ENCODE data around the gene RAP1GAP. TPM values are rescaled to one million over a fixed set of nuclear protein-coding genes. Genes with fewer than 3 reads are reported as not detected.

The RAP1GAP gene
- total RNA-seq, 2 donors from 2014 or later = 8.0 to 8.2 TPM

DNA sequence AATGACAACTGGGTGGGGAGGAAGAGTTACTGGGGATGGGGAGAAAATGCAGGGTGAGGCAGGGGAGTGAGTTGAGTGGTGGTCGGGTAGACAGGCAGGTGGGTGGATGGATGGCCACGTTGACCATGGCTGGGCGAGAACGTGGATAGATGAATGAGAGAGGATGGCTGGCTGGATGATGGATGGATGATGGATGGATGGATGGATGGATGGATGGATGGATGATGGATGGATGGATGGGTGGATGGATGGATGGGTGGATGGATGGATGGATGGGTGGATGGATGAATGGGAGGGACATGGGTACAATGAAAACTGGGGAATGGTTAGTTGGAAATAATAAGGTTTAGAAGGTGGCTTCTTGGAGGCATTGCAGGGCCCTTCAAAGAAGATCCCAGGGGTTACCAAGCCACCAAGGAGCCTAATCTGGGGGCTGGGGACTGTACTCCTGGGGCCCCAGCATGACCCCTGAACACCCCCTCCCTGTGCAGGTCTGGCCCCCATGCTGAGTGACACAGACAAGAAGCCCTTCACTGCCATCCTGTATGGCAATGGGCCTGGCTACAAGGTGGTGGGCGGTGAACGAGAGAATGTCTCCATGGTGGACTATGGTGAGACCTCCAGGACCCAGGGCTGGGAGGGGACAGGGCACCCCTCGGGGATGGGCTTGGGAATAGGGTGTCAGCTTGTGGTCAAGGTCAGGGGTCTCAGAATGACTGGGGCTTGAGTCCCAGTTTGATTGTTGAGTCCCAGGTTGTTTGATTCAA lies 92.9 kb downstream of the RAP1GAP start:
- no peak overlapping the region for H3K4me3 ChIP-seq (ENCODE audit: low read length)
- Mint-ChIP-seq H3K4me3 (no peak overlapping the region), H3K27me3 (ENCODE audit: insufficient read depth) (no peaks in the 10 kb centered on the region), H3K36me3 (ENCODE audit: low read depth) (peaks cover 11% of the 10 kb centered on the region), H3K4me1 (peaks cover 10% of the 10 kb centered on the region), H3K9me3 (no peaks in the 10 kb centered on the region), H3K27ac (no peak overlapping the region)
- TF ChIP-seq, protein P1, sequence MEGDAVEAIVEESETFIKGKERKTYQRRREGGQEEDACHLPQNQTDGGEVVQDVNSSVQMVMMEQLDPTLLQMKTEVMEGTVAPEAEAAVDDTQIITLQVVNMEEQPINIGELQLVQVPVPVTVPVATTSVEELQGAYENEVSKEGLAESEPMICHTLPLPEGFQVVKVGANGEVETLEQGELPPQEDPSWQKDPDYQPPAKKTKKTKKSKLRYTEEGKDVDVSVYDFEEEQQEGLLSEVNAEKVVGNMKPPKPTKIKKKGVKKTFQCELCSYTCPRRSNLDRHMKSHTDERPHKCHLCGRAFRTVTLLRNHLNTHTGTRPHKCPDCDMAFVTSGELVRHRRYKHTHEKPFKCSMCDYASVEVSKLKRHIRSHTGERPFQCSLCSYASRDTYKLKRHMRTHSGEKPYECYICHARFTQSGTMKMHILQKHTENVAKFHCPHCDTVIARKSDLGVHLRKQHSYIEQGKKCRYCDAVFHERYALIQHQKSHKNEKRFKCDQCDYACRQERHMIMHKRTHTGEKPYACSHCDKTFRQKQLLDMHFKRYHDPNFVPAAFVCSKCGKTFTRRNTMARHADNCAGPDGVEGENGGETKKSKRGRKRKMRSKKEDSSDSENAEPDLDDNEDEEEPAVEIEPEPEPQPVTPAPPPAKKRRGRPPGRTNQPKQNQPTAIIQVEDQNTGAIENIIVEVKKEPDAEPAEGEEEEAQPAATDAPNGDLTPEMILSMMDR (conservative IDR thresholded peaks at IDR 0.05) = no peak
- H3K36me3 ChIP-seq (ENCODE audit: control insufficient read depth, insufficient read depth, low read length) = no peaks in the 10 kb centered on the region
- no peak overlapping the region for H3K27ac ChIP-seq (ENCODE audit: low read depth, low read length)
- no peak overlapping the region for H3K9ac ChIP-seq (ENCODE audit: extremely low read depth, low read length, poor library complexity, severe bottlenecking)
- WGBS, 2 experiments (ENCODE audit: insufficient coverage in 1 of 2, insufficient read length in 1 of 2) = 93 to 97% methylated on average over 3 to 7 of the region's 7 CpGs
- H3K27me3 ChIP-seq (ENCODE audit: control insufficient read depth, insufficient read depth, low read length, poor library complexity, severe bottlenecking) = no peaks in the 10 kb centered on the region
- H3K4me1 ChIP-seq (ENCODE audit: control insufficient read depth, insufficient read depth, low read length) = peaks cover 3% of the 10 kb centered on the region
- H3K9me3 ChIP-seq (ENCODE audit: control insufficient read depth, low read length) = no peaks in the 10 kb centered on the region
- DNase-seq = no peak

DNA sequence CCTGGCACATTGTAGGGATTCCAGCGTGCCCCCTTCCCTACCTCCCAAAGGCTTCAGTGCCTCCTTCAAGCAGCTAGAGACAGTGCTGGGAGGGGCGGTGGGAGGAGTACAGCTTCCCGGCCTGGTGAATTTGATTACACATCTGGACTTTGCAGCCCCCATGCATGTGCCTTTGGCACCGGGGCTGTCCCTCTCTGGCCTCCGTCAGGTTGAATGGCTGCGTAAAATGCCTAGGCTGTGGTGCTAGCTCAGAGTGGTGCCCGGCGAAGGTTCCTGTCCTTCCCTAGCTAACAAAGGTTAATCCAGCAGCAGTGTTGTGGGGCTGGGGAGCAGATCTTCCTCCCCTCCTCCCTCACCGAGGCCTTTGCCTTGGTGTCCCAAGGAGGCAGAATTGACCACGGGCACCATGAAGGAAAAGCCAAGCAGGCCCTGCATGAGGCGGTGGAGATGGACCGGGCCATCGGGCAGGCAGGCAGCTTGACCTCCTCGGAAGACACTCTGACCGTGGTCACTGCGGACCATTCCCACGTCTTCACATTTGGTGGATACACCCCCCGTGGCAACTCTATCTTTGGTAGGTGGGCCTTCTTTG lies 93.7 kb downstream of the RAP1GAP start:
- H3K36me3 Mint-ChIP-seq (ENCODE audit: low read depth) = peaks cover 14% of the 10 kb centered on the region
- H3K27me3 Mint-ChIP-seq (ENCODE audit: insufficient read depth) = no peaks in the 10 kb centered on the region
- H3K9me3 Mint-ChIP-seq = no peaks in the 10 kb centered on the region
- TF ChIP-seq, protein P1 (conservative IDR thresholded peaks at IDR 0.05) = no peak
- H3K9ac ChIP-seq (ENCODE audit: extremely low read depth, low read length, poor library complexity, severe bottlenecking) = no peak overlapping the region
- no peak overlapping the region for H3K27ac ChIP-seq (ENCODE audit: low read depth, low read length)
- peaks cover 10% of the 10 kb centered on the region for H3K4me1 Mint-ChIP-seq
- peaks cover 3% of the 10 kb centered on the region for H3K4me1 ChIP-seq (ENCODE audit: control insufficient read depth, insufficient read depth, low read length)
- H3K36me3 ChIP-seq (ENCODE audit: control insufficient read depth, insufficient read depth, low read length) = no peaks in the 10 kb centered on the region
- DNase-seq = no peak
- no peak overlapping the region for H3K4me3 Mint-ChIP-seq
- no peak overlapping the region for H3K4me3 ChIP-seq (ENCODE audit: low read length)
- 95 to 100% methylated on average over 8 to 18 of the region's 18 CpGs for WGBS, 2 experiments (ENCODE audit: insufficient coverage in 1 of 2, insufficient read length in 1 of 2)
- H3K27me3 ChIP-seq (ENCODE audit: control insufficient read depth, insufficient read depth, low read length, poor library complexity, severe bottlenecking) = no peaks in the 10 kb centered on the region
- no peak overlapping the region for H3K27ac Mint-ChIP-seq
- no peaks in the 10 kb centered on the region for H3K9me3 ChIP-seq (ENCODE audit: control insufficient read depth, low read length)

DNA sequence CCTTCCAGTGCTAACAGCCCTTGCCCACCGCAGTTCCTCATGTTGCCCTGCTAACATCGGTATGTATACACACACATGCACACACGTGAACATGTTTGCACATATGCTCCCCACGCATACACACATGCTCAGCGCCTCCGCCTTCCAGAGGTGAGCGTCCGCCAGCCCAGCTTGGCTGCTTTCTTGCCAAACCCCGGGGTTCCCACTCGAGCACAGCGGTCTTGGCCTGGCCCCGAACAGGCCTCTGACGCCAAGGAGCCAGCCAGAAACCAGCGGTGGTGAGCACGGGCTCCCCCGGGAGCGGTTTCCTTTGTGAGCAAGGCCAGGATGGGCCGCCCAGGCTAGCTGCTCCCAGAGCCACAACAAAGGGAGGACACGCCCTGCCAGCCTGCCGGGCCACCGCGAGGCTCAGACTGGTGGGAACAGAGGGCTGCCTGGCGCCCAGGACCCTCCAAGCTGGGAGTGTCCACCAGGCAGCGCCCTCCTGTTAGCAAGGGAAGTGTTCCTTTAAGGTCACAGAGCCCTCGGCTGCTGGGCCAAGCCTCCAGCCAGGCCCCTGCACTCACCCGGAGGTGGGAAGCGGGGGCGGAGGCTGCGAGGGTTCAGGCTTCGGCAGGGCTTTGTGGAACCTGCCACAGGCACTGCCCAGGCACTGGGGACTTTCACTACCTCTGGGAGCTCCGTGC lies 94.5 kb downstream of the RAP1GAP start:
- Mint-ChIP-seq H3K36me3 (ENCODE audit: low read depth) (peaks cover 14% of the 10 kb centered on the region), H3K27ac (peak overlapping the region; percentile 91), H3K4me1 (peaks cover 10% of the 10 kb centered on the region), H3K9me3 (no peaks in the 10 kb centered on the region), H3K27me3 (ENCODE audit: insufficient read depth) (no peaks in the 10 kb centered on the region), H3K4me3 (no peak overlapping the region)
- Histone ChIP-seq H3K9ac (ENCODE audit: extremely low read depth, low read length, poor library complexity, severe bottlenecking) (no peak overlapping the region), H3K27me3 (ENCODE audit: control insufficient read depth, insufficient read depth, low read length, poor library complexity, severe bottlenecking) (no peaks in the 10 kb centered on the region), H3K27ac (ENCODE audit: low read depth, low read length) (peak overlapping the region; percentile 70), H3K36me3 (ENCODE audit: control insufficient read depth, insufficient read depth, low read length) (no peaks in the 10 kb centered on the region), H3K4me3 (ENCODE audit: low read length) (no peak overlapping the region), H3K9me3 (ENCODE audit: control insufficient read depth, low read length) (no peaks in the 10 kb centered on the region), H3K4me1 (ENCODE audit: control insufficient read depth, insufficient read depth, low read length) (peaks cover 3% of the 10 kb centered on the region)
- 63 to 69% methylated on average over 12 to 31 of the region's 31 CpGs for WGBS, 2 experiments (ENCODE audit: insufficient coverage in 1 of 2, insufficient read length in 1 of 2)
- TF ChIP-seq, protein P1 (conservative IDR thresholded peaks at IDR 0.05) = no peak
- DNase-seq = peak; percentile 92
